Spleen (tissue), 11 donors: ENCODE measurements around the gene PHLDB1. TPM values are rescaled to one million over a fixed set of nuclear protein-coding genes. Genes with fewer than 3 reads are reported as not detected.
"Not testable (repeated sequence)": the region's sequence is repeated elsewhere in the genome, so short reads cannot be mapped to it uniquely, and the experiment has no call there.

Source experiments
- DNase-seq: peaks from one replicate; pipeline ENCODE4 v3.0.0-alpha.2; 2020
- H3K27ac ChIP-seq, 8 donors: fragments of 200-600 bp; sonication (generic) in 7 of 8; 1 replicate in 4 of 8; 2 replicates in 4 of 8; pipeline versions ENCODE4 v1.5.0 to v1.8.0; 2016 to 2021; ENCODE audit warnings: inconsistent platforms in 4 of 8, mild to moderate bottlenecking in 4 of 8, moderate library complexity in 1 of 8
- H3K27me3 ChIP-seq, 7 donors: fragments of 200-600 bp; sonication (generic) in 6 of 7; replicated peaks in 1 of 7; 1 replicate in 4 of 7; 2 replicates in 3 of 7; pipeline versions ENCODE4 v1.5.0 to v1.8.0; 2016 to 2021; ENCODE audit warnings: inconsistent platforms in 3 of 7, mild to moderate bottlenecking in 1 of 7
- H3K36me3 ChIP-seq, 6 donors: fragments of 200-600 bp; sonication (generic) in 5 of 6; 1 replicate in 4 of 6; 2 replicates in 2 of 6; pipeline versions ENCODE4 v1.5.0 to v1.8.0; 2016 to 2021; ENCODE audit warnings: inconsistent platforms in 2 of 6
- H3K4me1 ChIP-seq, 6 donors: fragments of 200-600 bp; sonication (generic) in 5 of 6; 1 replicate in 3 of 6; 2 replicates in 3 of 6; pipeline versions ENCODE4 v1.5.0 to v1.8.0; 2016 to 2021; ENCODE audit warnings: inconsistent platforms in 3 of 6
- H3K4me3 ChIP-seq, 8 donors: fragments of 200-600 bp; sonication (generic) in 7 of 8; 1 replicate in 4 of 8; 2 replicates in 4 of 8; pipeline versions ENCODE4 v1.5.0 to v1.8.0; 2016 to 2021; ENCODE audit warnings: inconsistent platforms in 4 of 8, mild to moderate bottlenecking in 4 of 8, moderate library complexity in 2 of 8
- H3K9me3 ChIP-seq, 8 donors: fragments of 200-600 bp; sonication (generic) in 7 of 8; 1 replicate in 4 of 8; 2 replicates in 4 of 8; pipeline versions ENCODE4 v1.5.0 to v1.8.0; 2016 to 2021; ENCODE audit warnings: inconsistent platforms in 4 of 8
- CTCF ChIP-seq, 11 experiments: fragments of 200-600 bp in 7 of 11; fragments of 450-650 bp in 4 of 11; sonication (generic) in 4 of 11; IDR thresholded peaks in 8 of 11; conservative IDR thresholded peaks in 3 of 11; 1 replicate in 7 of 11; 2 replicates in 4 of 11; pipeline versions ENCODE4 v1.4.0 to v1.8.0; 2016 to 2021; ENCODE audit warnings: antibody characterized with exemption in 11 of 11, inconsistent platforms in 4 of 11, mild to moderate bottlenecking in 1 of 11
- POLR2A ChIP-seq, 3 donors: fragments of 450-650 bp; IDR thresholded peaks; one replicate each; pipeline ENCODE4 v1.5.1; 2017; ENCODE audit warnings: antibody characterized with exemption in 3 of 3, mild to moderate bottlenecking in 1 of 3
- POLR2AphosphoS5 ChIP-seq, 3 donors: sonication (generic); formaldehyde crosslinking; IDR thresholded peaks; one replicate each; pipeline ENCODE4 v1.5.1; 2017; ENCODE audit warnings: antibody characterized with exemption in 3 of 3
- WGBS, 5 donors: extraction: QIAGEN DNeasy Blood & Tissue Kit in 3 of 5; methylation state at CpG; one replicate each; pipeline versions ENCODE4 v1.1.5 to v1.1.7; 2013 to 2018; 5-methylcytosine and 5-hydroxymethylcytosine counted together
- intact Hi-C: fragments of 100-400 bp; cut with DNase I; formaldehyde crosslinking; loops from one replicate; pipeline ENCODE4 v1.15.0; 2023; ENCODE audit warnings: low total_unique reads
- polyA plus RNA-seq, 3 donors: library from polyadenylated mRNA; stranded (reverse); fragments of 200-250 nt; gene quantifications; one replicate each; pipeline ENCODE4 v1.2.1, GENCODE V29; 2013
- total RNA-seq, 7 donors: library from RNA; depleted of rRNA in 3 of 7; stranded (reverse); fragments of >200 nt in 3 of 7; fragmentation: NEBNext Ultra II Directional in 4 of 7; extraction: Animal tissue kit (Norgen Biotek cat#: 25700) in 4 of 7; gene quantifications; one replicate each; pipeline versions ENCODE4 v1.1.0 to v1.2.1, GENCODE V29; 2016 to 2021
- donor health status: healthy with polysubstance abuse.
- donor health status: DM: no; HTN: no; CAD: no; lungs with moderate emphysema.
- donor health status: DM: no; HTN: no; CAD: no.
- donor health status: Bipolar disorder and iron deficiency.
- donor health status: healthy.
- donor health status: DM: no; HTN: no; CAD: no.
- donor health status: DM: yes; HTN: yes; CAD: no.

PHLDB1 gene
- total and polyA plus RNA-seq, 10 donors, result 13.0 to 162 (median 69.9) TPM

GRCh38 chr11:118587952-118588351, 19.5 kb upstream of the PHLDB1 start:
- no peak for DNase-seq

GRCh38 chr11:118592616-118593367, 14.6 kb upstream of the PHLDB1 start:
- intact Hi-C loops, result no loop called here
- Histone ChIP-seq H3K27ac (peak overlapping the region in 2 of 8 donors; percentile 7 to 16), H3K9me3 (no peaks in the 10 kb centered on the region), H3K4me3 (no peak overlapping the region), H3K27me3 (no peaks in the 10 kb centered on the region), H3K4me1 (peaks cover 0 to 22% (median 12%) of the 10 kb centered on the region in 6 donors), H3K36me3 (peaks cover 0 to 100% (median 96%) of the 10 kb centered on the region in 6 donors)
- no peak for DNase-seq
- 83 to 93% (median 87%) methylated on average over 2 of the region's 2 CpGs for WGBS, 5 donors
- no peak for TF ChIP-seq POLR2AphosphoS5 (IDR thresholded peaks at IDR 0.05)
- no peak for TF ChIP-seq CTCF (IDR thresholded peaks at IDR 0.05 in 8 of 11, conservative IDR thresholded peaks at IDR 0.05 in 3 of 11)
- no peak for TF ChIP-seq POLR2A (IDR thresholded peaks at IDR 0.05)

More at GRCh38 chr11:118587952-118588351, 19.5 kb upstream of the PHLDB1 start:
- Histone ChIP-seq H3K4me1 (no peaks in the 10 kb centered on the region), H3K27ac (no peak overlapping the region), H3K9me3 (no peaks in the 10 kb centered on the region), H3K4me3 (no peak overlapping the region), H3K36me3 (peaks cover 0 to 100% (median 100%) of the 10 kb centered on the region in 6 donors), H3K27me3 (no peaks in the 10 kb centered on the region)
- intact Hi-C loops, result no loop called here
- TF ChIP-seq POLR2AphosphoS5 (IDR thresholded peaks at IDR 0.05) (no peak), POLR2A (IDR thresholded peaks at IDR 0.05) (no peak), CTCF (IDR thresholded peaks at IDR 0.05 in 8 of 11, conservative IDR thresholded peaks at IDR 0.05 in 3 of 11) (no peak)
- 83 to 100% (median 100%) methylated on average over 1 of the region's 1 CpG for WGBS, 5 donors

- TF ChIP-seq CTCF (IDR thresholded peaks at IDR 0.05 in 8 of 11, conservative IDR thresholded peaks at IDR 0.05 in 3 of 11), result peak in 7 of 11 experiments; percentile 29 to 58 (median 51)
- H3K9me3 ChIP-seq, H3K4me3 ChIP-seq, DNase-seq, H3K27me3 ChIP-seq, intact Hi-C loops, H3K27ac ChIP-seq: not testable (repeated sequence)
- peaks cover 0 to 100% (median 97%) of the 10 kb centered on the region in 6 donors for H3K36me3 ChIP-seq
- 52 to 65% (median 55%) methylated on average over 5 of the region's 5 CpGs for WGBS, 5 donors
- H3K4me1 ChIP-seq, result peaks cover 0 to 22% (median 12%) of the 10 kb centered on the region in 6 donors
Measured at GRCh38 chr11:118594984-118595383, 12.4 kb upstream of the PHLDB1 start.
